ENCODE results near the gene LRRC4C.
"Not testable (repeated sequence)": the region's sequence is repeated elsewhere in the genome, so short reads cannot be mapped to it uniquely, and the experiment has no call there.

Gene LRRC4C

DNA sequence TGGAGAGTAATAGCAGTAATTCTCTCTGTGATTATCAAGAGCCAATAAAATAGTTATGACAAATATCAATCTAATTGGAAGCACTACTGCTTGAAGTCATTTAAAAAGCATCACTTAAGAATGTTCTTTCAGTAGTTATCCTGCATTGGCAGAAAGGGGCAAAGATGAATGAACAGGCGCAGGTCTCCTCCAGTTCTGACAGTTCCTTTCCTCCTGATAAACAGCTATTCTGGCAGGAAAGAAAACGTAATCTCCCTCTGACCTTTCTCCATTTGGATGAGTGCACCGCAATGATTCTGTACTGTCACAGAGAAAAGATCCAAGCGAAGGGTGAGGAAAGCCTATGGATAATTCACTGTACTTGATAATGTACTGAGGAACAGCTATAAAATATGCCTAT, 521.5 kb downstream of the LRRC4C start:
- FAIRE-seq (no peak), DNase-seq (ENCODE audit: insufficient read length, low spot score) (no peak)

- FAIRE-seq: no peak
- DNase-seq (ENCODE audit: insufficient read length, low spot score): no peak
Measured at GRCh38 chr11:40924915-40925314, 534.5 kb downstream of the LRRC4C start.

- DNase-seq (ENCODE audit: insufficient read length, low spot score) (no peak), FAIRE-seq (no peak)
Measured at GRCh38 chr11:40921246-40921645, 538.2 kb downstream of the LRRC4C start.

DNA sequence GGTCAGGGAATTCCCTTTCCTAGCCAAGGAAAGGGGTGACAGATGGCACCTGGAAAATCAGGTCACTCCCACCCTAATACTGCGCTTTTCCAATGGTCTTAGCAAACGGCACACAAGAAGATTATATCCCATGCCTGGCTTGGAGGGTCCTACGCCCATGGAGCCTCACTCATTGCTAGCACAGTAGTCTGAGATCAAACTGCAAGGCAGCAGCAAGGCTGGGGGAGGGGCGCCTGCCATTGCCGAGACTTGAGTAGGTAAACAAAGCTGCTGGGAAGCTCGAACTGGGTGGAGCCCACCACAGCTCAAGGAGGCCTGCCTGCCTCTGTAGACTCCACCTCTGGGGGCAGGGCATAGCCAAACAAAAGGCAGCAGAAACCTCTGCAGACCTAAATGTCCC, 548.7 kb downstream of the LRRC4C start:
- not testable (repeated sequence) for FAIRE-seq; DNase-seq (ENCODE audit: insufficient read length, low spot score)

DNA sequence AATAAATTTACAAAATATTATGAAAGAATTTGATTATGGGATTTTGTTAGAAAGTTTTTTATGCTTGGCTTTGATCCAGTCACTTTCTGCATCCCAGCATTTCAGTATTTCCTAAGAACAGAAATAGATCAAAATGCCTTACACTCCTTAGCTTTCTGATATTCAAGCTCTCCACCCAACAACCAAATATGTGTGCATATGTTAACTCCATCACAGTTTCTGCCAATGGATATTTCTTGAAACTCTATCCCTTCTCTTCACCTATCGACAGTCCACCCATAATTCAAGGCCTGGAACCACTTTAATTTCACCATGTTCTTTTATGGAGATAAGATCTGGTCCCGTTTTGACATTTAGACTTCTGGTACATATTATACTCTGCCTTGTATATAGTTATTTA, 565.0 kb downstream of the LRRC4C start:
- no peak for DNase-seq (ENCODE audit: insufficient read length, low spot score)

DNA sequence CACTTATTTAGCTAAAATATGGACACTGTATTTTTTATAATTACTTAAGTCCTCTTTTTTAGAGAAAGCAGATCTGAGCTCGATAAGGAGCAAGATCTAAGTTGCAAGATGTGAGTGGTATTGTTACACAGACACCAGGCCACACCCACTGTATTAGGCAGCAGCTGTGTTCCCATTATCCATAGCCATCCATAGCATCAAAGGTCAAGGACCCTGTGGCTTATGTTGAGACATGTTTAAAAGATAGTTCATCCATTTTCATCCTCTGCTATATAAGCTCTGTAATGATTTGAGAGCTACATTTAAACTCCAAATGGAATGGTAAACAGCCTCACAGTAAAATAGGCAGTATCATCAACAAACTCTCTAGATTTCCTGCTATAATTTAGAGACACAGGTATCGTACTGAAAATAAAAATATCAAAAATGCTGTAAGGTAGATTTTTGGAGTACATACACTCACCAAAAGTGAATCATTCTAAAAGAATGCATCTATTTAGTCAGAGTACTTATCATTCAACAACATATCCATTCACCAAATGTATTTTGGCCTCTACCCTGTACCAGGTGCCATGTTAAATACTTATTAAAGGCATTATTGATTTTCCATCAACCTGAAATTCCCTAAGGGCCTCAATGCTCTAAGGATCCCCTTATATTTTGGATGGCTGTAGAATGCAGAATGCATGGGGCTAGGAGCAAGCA, 574.0 kb downstream of the LRRC4C start:
- DNase-seq (ENCODE audit: insufficient read length, low spot score) (no peak), FAIRE-seq (no peak)

More for the DNA sequence above, 565.0 kb downstream of the LRRC4C start:
- FAIRE-seq: no peak

GRCh38 chr11:40882301-40882700, 577.2 kb downstream of the LRRC4C start:
- no peak for DNase-seq (ENCODE audit: insufficient read length, low spot score)
- FAIRE-seq: no peak

- FAIRE-seq (no peak), DNase-seq (ENCODE audit: insufficient read length, low spot score) (no peak)
Measured at GRCh38 chr11:40879911-40880310, 579.5 kb downstream of the LRRC4C start.

GRCh38 chr11:40877981-40878380, 581.5 kb downstream of the LRRC4C start:
- FAIRE-seq (no peak), DNase-seq (ENCODE audit: insufficient read length, low spot score) (no peak)

DNA sequence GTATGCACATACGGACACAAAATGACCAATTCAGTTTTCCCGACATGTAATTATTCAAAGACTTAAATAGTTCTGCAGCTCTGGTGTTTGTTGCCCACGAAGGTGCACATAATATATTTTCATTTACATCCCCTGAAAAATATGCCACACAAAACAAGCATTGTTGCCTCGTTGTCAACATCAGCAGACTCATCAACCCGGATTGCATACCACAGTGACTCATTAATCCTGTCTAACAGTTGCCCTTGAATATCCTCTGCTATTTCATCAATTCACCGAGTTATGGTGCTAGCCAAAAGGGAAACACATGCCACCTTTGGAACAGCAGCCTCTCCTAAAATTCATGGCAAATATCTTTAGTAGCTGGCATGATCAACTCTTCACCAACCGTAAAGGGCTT, 582.2 kb downstream of the LRRC4C start:
- FAIRE-seq: no peak

GRCh38 chr11:40867991-40868632, 591.3 kb downstream of the LRRC4C start:
- DNase-seq (ENCODE audit: insufficient read length, low spot score) (no peak), FAIRE-seq (no peak)

More for the DNA sequence above, 582.2 kb downstream of the LRRC4C start:
- DNase-seq (ENCODE audit: insufficient read length, low spot score): no peak

GRCh38 chr11:40857754-40858153, 601.7 kb downstream of the LRRC4C start:
- not testable (repeated sequence) for DNase-seq (ENCODE audit: insufficient read length, low spot score); FAIRE-seq

- no peak for FAIRE-seq
- DNase-seq (ENCODE audit: insufficient read length, low spot score): no peak
Measured at GRCh38 chr11:40842750-40843339, 616.6 kb downstream of the LRRC4C start.

- DNase-seq (ENCODE audit: insufficient read length, low spot score) (no peak), FAIRE-seq (no peak)
Measured at GRCh38 chr11:40841231-40841630, 618.2 kb downstream of the LRRC4C start.

GRCh38 chr11:40838181-40838683, 621.2 kb downstream of the LRRC4C start:
- no peak for DNase-seq (ENCODE audit: insufficient read length, low spot score)
- no peak for FAIRE-seq

- FAIRE-seq (no peak), DNase-seq (ENCODE audit: insufficient read length, low spot score) (no peak)
Measured at GRCh38 chr11:40827116-40827515, 632.3 kb downstream of the LRRC4C start.

GRCh38 chr11:40826601-40827000, 632.9 kb downstream of the LRRC4C start:
- no peak for DNase-seq (ENCODE audit: insufficient read length, low spot score)
- FAIRE-seq: no peak

- FAIRE-seq (no peak), DNase-seq (ENCODE audit: insufficient read length, low spot score) (no peak)
Measured at GRCh38 chr11:40825201-40825834, 634.1 kb downstream of the LRRC4C start.

GRCh38 chr11:40819230-40819629, 640.2 kb downstream of the LRRC4C start:
- no peak for FAIRE-seq

GRCh38 chr11:40816976-40817375, 642.5 kb downstream of the LRRC4C start:
- FAIRE-seq: no peak
- no peak for DNase-seq (ENCODE audit: insufficient read length, low spot score)

More at GRCh38 chr11:40819230-40819629, 640.2 kb downstream of the LRRC4C start:
- DNase-seq (ENCODE audit: insufficient read length, low spot score): no peak

GRCh38 chr11:40797981-40798380, 661.5 kb downstream of the LRRC4C start:
- DNase-seq (ENCODE audit: insufficient read length, low spot score) (no peak), FAIRE-seq (no peak)

Data from GM19239 (cell line).